HG02571 (cell line): ENCODE results near the gene MYO3B.

Experiments
- ATAC-seq: cut with Tn5 transposase; IDR thresholded peaks from one replicate; pipeline ENCODE4 v1.9.1; 2021; ENCODE audit warnings: mild to moderate bottlenecking, moderate library complexity; ENCODE audit not compliant: unreplicated experiment

MYO3B gene

GRCh38 chr2:170229125-170229524 is 51.2 kb downstream of the MYO3B start:
- no peak for ATAC-seq

DNA sequence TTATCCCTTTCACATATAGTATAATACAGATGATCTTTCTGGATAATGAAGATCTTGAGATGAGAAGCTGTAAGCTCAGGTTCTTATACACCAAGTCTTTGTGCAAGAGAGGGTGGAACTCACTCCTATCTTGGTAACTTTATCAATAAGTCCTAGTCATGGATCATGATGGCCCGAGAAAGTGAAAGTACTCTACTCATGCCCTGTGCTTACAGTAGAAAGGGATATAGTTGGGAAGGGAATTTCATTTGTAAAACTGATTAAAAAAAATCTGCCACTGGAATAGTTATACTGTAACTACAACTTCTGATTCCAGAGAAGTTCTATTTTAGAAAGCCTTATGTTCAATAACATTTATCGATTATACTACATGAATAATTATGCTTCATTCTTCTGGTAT is 51.8 kb downstream of the MYO3B start:
- ATAC-seq, result no peak

DNA sequence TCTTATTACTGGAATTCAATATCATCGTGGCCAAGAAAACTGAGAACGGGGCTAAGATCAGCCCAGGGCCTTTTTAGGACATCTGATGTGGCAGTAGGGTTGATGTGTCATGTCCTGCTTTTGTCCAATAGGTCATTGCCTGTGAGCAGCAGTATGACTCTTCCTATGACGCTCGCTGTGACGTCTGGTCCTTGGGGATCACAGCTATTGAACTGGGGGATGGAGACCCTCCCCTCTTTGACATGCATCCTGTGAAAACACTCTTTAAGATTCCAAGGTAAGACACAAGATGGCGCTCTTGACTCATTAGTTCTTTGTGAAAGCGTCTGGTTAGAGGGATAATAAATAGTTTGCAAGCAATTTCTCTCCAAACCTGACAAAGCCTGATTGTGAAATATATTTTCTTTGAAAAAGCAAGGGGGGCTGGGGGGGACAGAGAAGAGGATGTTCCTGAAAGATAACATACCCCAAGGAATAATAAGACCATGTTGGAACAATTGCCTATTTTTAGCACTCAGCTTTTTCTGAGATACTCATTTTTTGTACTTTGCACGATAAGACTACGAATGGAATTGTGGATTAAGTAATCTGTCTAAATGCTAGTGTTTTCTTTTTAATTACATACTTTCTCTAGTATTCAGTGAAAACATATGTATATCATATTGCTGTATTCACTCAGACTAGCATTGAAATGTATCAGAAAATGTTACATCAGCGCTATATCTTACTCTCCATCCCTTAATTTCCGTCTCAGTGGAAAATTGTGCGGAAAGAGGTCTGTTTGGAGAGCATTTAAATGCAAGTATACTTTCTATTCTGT is 58.1 kb downstream of the MYO3B start:
- no peak for ATAC-seq

DNA sequence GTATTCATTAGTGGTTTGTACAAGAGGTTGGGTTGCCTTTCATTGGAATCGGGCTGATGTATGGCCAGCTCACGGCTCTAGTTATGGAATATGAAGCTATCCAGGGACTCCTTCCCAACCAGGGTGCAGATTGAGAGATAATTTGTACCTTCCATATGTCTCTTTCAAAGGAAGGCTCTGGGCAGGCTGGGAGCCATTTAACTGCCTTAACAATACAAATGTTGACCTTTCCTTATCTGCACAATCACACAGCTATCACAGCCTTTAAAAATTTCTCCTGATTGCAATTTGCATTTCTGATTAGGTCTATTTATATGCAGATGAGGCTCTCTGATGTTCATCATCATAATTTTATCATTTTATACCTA is 58.7 kb downstream of the MYO3B start:
- no peak for ATAC-seq

DNA sequence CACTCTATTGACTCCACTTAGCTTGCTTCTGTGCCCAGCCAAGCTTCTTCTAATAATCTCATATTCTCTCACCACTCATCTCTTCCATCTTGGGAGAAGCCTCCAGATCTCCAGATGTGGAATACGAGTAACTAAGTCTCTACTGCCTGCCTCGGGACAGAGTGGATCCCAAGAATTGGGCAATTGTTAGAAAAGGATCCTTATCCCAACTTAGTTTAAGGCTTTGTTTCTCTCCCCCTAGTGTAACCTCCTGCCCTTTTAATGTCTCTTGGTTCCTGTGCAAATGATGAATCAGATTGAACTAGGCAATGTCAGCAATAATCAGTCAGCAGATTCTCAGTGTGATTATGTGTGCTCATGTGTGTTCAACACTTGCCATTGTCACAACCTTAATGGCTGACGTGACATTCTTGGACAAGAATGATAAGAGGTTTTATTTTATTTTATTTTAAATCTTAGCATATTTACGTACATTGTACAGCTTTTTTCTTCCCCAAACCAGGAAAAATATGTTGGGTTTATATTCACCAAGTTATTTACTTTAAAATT is 59.7 kb downstream of the MYO3B start:
- no peak for ATAC-seq

- no peak for ATAC-seq
These were observed 60.8 kb downstream of the MYO3B start for GRCh38 chr2:170238776-170239175.

DNA sequence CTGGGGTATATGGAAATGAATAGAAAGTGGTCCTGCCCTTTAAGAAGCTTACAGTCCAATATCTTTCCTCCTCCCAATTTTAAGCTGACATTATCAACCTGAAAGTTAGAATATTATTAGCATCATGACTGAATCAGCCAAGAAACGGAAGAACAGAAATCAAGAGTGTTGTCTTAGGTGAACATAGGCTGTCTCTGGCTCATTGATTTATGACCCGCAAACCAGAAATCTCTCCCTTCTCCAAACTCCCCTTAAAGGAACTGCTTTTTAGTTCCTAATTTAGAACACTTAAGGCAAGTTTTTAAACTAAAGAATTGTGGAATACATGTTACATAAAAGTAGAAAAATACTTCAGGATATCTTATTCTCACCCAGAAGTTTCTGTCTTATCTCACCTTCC is 62.7 kb downstream of the MYO3B start:
- ATAC-seq, result no peak

DNA sequence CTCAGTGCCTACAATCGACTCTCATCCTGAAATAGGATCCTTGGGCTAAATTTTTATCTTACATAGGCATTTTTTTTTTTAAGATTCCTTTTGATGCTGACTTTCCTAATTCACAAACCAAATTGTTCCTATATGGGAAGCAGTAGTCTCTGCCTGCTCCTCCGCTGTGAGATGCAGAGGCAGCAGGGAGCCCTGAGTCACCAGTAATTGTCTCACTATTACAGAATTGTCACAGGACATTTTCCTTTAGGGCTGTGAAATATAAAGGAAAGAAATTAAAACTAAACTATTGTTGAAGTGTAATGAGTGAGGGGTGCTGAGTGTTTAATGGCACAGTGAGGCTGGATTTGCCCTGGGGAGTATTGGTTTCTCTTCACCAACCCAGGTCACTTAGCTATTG is 63.8 kb downstream of the MYO3B start:
- no peak for ATAC-seq

DNA sequence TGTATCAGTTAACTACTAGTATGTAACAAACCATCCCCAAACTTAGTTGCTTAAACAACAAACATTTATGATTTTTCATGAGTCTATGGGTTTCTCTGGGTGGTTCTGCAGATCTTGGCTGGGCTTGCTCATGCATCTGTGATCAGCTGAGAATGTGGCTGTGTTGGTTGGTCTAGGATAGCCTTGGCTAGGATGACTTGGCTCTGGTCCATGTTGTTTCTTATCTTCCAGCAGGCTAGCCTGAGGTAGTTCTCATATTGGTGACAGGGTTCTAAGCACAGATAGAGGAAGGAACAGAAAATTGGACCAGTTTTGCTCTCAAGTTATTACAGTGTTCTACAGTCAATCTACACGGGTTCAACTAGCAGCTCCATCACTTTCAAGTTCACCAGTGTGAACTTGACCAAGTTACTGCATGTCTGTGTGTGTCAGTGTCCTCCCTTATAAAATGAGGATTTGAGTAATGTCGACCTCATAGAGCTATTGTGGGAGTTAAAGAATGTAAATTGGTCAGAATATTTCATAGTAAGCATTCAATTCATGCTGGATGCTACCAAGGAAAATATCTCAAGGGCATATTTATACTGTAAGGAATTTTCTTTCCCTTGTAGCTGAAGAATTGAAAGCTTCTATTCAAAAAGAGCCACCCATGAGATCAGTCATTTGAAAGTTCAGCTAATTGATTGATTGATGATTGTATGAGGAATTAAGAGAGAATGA is 65.3 kb downstream of the MYO3B start:
- no peak for ATAC-seq

DNA sequence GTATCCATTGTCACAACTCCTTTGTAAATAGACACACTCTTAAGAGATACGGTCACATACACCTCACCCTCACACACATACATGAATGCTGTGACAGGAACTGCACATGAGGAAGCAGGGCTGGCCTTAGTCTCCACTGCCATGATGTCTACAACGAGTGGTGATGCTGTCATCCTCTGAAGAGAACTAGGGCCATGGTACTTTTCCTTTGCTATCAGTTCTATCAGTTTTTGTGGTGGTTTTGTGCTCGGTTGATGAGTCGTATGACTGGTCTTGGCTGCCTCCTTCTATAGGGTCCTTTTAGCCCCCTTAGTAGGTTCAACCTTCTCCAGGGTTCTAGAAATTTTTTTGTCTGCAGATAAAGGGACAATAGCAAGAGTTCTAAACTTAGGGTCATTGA is 66.0 kb downstream of the MYO3B start:
- ATAC-seq, result no peak

- ATAC-seq, result no peak
These were observed 66.6 kb downstream of the MYO3B start for GRCh38 chr2:170244555-170244954.

- no peak for ATAC-seq
These were observed 67.4 kb downstream of the MYO3B start for GRCh38 chr2:170245312-170245711.

DNA sequence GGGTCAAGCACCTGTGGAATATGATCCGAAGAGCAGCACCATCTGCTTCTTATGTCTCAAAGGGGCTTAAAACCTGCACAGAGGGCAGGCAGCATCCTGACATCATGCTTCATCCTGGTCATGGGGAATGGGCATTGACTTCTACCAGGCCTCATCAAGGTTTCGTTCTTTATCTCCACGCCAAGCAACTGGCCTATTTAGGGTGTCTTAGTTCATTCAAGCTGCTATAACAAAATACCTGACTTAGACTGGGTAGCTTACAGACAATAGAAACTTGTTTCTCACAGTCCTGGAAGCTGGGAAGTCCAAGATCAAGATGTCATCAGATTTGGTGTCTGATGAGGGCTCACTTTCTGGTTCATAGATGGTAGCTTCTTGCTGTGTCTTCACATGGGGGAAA is 69.4 kb downstream of the MYO3B start:
- ATAC-seq, result no peak

GRCh38 chr2:170247882-170248393 is 70.0 kb downstream of the MYO3B start:
- no peak for ATAC-seq

DNA sequence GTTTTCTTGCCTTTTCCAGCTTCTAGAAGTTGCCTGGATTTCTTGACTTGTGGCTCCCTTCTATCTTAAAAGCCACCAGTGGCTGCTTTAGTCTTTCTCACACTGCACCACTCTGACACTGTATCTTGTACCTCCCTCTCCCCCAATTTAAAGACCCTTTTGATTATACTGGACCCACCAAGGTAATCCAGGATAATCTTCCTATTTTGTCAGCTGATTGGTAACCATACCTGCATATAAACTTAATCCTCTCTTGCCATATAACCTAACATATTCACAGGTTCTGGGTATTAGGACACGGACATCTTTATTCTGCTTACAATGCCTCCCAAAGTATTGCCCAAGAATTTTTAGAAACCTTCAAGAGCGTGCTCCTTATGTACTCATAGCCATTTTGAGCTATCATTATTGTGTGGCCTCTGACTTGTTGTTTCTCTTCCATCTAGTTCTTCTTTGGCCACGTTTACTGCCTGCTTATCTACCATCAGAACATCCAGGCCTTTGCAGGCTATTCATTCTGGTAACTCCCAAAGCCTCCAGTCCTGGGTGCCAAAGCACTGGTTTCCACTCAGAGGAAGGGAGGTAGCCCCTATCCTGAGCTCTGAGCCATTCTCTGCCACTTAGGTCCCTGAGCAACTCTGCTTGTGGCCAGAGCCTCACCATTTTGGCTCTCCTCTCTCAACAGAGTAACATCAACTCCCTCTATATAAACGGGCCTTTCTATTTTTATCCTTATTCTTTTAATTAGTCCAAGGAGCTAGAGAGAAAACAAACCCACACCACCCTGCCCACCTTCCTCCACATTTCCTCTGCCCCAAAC is 70.8 kb downstream of the MYO3B start:
- no peak for ATAC-seq

GRCh38 chr2:170249761-170250160 is 71.8 kb downstream of the MYO3B start:
- no peak for ATAC-seq

DNA sequence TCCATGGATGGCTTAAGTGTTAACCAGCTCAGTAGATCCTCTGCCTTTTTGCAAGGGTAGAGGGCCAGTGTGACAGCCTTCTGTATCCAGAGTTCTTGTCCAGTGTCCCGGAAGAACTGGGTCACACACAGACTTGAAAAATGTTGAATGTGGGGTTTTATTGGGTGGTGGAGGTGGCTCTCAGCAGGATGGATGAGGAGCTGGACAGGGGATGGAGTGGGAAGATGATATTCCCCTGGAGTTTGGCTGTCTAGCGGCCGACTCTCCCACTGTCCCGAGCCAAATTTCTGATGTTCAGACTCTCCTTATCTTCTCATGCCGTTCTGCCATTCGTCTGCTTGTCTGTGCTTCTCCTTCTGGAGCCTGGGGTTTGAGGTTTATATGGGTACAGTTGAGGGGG is 72.6 kb downstream of the MYO3B start:
- ATAC-seq, result no peak

DNA sequence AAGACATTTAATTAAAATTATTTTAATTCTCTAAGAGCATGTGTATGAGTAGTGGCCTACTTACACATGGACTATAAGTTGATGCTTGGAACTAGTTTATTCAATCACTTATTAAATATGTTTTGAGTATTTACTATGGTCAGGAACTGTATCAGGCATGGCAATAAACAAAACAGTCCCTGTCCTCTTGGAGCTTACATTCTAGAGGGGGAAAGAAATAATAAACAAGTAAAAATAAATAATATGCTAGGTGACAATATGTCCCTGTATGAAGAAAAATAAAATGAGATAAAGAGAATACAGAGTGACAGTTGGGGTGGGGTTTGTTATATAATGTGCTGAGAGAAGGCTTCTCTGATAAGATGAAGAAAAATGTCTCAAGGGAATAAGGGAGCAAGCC is 74.5 kb downstream of the MYO3B start:
- no peak for ATAC-seq

DNA sequence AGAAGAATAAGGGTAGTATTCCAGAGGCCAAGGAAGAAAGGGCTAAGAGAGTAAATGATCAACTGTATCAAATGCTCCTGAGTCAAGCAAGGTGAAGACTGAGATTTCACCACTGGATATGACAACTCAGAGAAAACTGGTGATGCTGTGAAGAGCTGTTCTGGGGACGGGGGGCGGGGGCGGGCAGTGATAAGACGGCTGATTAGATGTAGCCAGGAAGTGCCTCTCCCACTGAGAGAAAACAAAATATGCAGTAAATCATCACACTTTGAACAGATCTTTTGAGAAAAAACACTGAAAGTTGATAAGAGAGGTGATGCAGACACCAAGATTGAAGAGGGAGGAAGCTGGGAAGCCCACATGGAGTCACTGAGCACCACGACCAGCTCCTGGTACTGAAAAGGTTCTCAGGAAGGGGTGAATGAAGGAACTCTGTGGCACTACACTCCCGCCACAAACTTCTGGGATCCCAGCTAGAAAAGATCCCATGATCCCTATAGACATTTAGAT is 75.8 kb downstream of the MYO3B start:
- no peak for ATAC-seq

GRCh38 chr2:170254293-170254732 is 76.4 kb downstream of the MYO3B start:
- ATAC-seq, result no peak

DNA sequence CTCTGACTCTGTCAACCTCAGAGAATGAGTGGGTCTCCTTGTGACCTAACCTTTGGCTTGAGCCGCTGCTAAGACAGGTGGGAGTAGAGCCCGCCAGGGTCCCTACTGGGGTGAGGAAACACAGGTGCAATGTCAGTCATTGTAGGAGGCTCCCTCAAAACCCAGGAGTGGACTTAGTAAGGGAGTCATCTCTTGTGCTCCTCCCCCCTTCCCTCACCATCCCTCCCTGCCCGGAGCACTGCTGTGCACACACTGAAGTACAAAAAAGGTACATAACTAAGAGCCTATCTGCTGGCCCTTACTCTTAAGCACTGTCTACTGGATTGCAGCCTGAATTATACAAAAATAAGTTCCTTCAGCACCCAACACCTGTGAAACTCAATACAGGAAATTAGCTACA is 77.2 kb downstream of the MYO3B start:
- ATAC-seq, result no peak
